HL-60 (cell line): ENCODE results near the gene KRT16.

Experiments
- CTCF ChIP-seq: IDR thresholded peaks from one replicate; pipeline ENCODE4 v1.5.1; 2011; ENCODE audit warnings: low read length, control low read depth, inconsistent platforms; ENCODE audit not compliant: insufficient read depth
- GABPA ChIP-seq: IDR thresholded peaks from 2 replicates; pipeline ENCODE4 v1.6.1; 2012; ENCODE audit warnings: low read depth
- POLR2AphosphoS5 ChIP-seq: IDR thresholded peaks from 2 replicates; pipeline ENCODE4 v1.6.1; 2012; ENCODE audit warnings: low read depth

GRCh38 chr17:41629826-41630670 is 17.5 kb upstream of the KRT16 start:
- no peak for TF ChIP-seq CTCF
- TF ChIP-seq POLR2AphosphoS5, result no peak
- TF ChIP-seq GABPA, result no peak
